AG09309 (cell line): ENCODE results near the gene OR2S2.

Experiments used
- DNase-seq: peaks from one replicate; pipeline ENCODE4 v3.0.0-alpha.2; 2010; ENCODE audit warnings: low read depth
- H3K4me3 ChIP-seq: 2 replicates; pipeline ENCODE4 v1.5.1; 2011; ENCODE audit warnings: mild to moderate bottlenecking, low read depth, low read length, moderate library complexity; ENCODE audit not compliant: control insufficient read depth
- CTCF ChIP-seq: IDR thresholded peaks from 2 replicates; pipeline ENCODE4 v1.5.1; 2011; ENCODE audit warnings: mild to moderate bottlenecking, low read depth, low read length, inconsistent platforms; ENCODE audit not compliant: insufficient read depth, control insufficient read depth; ENCODE audit errors: missing control alignments

Gene OR2S2

GRCh38 chr9:35948901-35949318, 9.0 kb downstream of the OR2S2 start:
- no peak overlapping the region for H3K4me3 ChIP-seq
- no peak for DNase-seq
- TF ChIP-seq CTCF = no peak

- no peak for DNase-seq
- no peak for TF ChIP-seq CTCF
Observed at GRCh38 chr9:35948451-35948850, 9.5 kb downstream of the OR2S2 start.

GRCh38 chr9:35945341-35946018, 12.5 kb downstream of the OR2S2 start:
- H3K4me3 ChIP-seq = no peak overlapping the region
- no peak for DNase-seq
- peak; percentile 93 for TF ChIP-seq CTCF

More at GRCh38 chr9:35948451-35948850, 9.5 kb downstream of the OR2S2 start:
- no peak overlapping the region for H3K4me3 ChIP-seq

GRCh38 chr9:35944841-35945240, 13.1 kb downstream of the OR2S2 start:
- H3K4me3 ChIP-seq = no peak overlapping the region
- TF ChIP-seq CTCF = no peak
- DNase-seq = no peak

- no peak overlapping the region for H3K4me3 ChIP-seq
- TF ChIP-seq CTCF = no peak
- no peak for DNase-seq
Observed at GRCh38 chr9:35944173-35944572, 13.8 kb downstream of the OR2S2 start.

GRCh38 chr9:35942286-35942685, 15.7 kb downstream of the OR2S2 start:
- no peak overlapping the region for H3K4me3 ChIP-seq
- TF ChIP-seq CTCF = no peak
- DNase-seq = no peak
